Smooth muscle cell (in vitro differentiated cells): ENCODE results near the gene CACYBP. TPM values are rescaled to one million over a fixed set of nuclear protein-coding genes. Genes with fewer than 3 reads are reported as not detected.
A peak's percentile ranks its signal among the peaks of the same experiment; 100 is the strongest.

Experiments
- DNase-seq: peaks from one replicate; lab custom pipeline; 2025; ENCODE audit not compliant: unreplicated experiment; lab: John Stamatoyannopoulos, UW
- H2AFZ ChIP-seq: fragments of 200-600 bp; sonication (generic); 2 replicates; pipeline ENCODE4 v1.6.0; 2016; ENCODE audit warnings: antibody characterized with exemption, low read depth, mild to moderate bottlenecking
- H3F3A ChIP-seq: fragments of 200-600 bp; sonication (generic); 2 replicates; pipeline ENCODE4 v1.6.0; 2017; ENCODE audit warnings: antibody characterized with exemption, low read depth
- H3K27ac ChIP-seq: fragments of 200-600 bp; sonication (generic); 2 replicates; pipeline ENCODE4 v1.5.1; 2016; ENCODE audit warnings: low read depth, mild to moderate bottlenecking
- H3K27me3 ChIP-seq: fragments of 200-600 bp; sonication (generic); 2 replicates; pipeline ENCODE4 v1.6.1; 2016; ENCODE audit warnings: low read depth, mild to moderate bottlenecking
- H3K36me3 ChIP-seq: fragments of 200-600 bp; sonication (generic); 2 replicates; pipeline ENCODE4 v1.5.1; 2016; ENCODE audit warnings: low read depth
- H3K4me1 ChIP-seq: fragments of 200-600 bp; sonication (generic); 2 replicates; pipeline ENCODE4 v1.5.1; 2016; ENCODE audit warnings: low read depth
- H3K4me2 ChIP-seq: fragments of 200-600 bp; sonication (generic); 2 replicates; pipeline ENCODE4 v1.6.0; 2016; ENCODE audit warnings: mild to moderate bottlenecking
- H3K4me3 ChIP-seq: fragments of 200-600 bp; sonication (generic); 2 replicates; pipeline ENCODE4 v1.5.1; 2016; ENCODE audit warnings: mild to moderate bottlenecking
- H3K79me2 ChIP-seq: fragments of 200-600 bp; sonication (generic); 2 replicates; pipeline ENCODE4 v1.6.0; 2016; ENCODE audit warnings: low read depth, mild to moderate bottlenecking
- H3K9ac ChIP-seq: fragments of 200-600 bp; sonication (generic); 2 replicates; pipeline ENCODE4 v1.6.0; 2016; ENCODE audit warnings: low read depth
- H3K9me3 ChIP-seq: fragments of 200-600 bp; sonication (generic); replicated peaks from 2 replicates; pipeline ENCODE4 v1.5.1; 2016; ENCODE audit warnings: low read depth
- H4K20me1 ChIP-seq: fragments of 200-600 bp; sonication (generic); 2 replicates; pipeline ENCODE4 v1.6.0; 2016; ENCODE audit warnings: low read depth
- CTCF ChIP-seq: fragments of 200-600 bp; sonication (generic); IDR thresholded peaks from 2 replicates; pipeline ENCODE4 v1.5.1; 2017; ENCODE audit warnings: borderline replicate concordance, mild to moderate bottlenecking, antibody characterized with exemption; ENCODE audit not compliant: insufficient read depth, poor library complexity, severe bottlenecking
- WGBS: methylation state at CpG from one replicate; pipeline ENCODE4 v1.1.7; 2016; ENCODE audit warnings: low lambda C conversion rate; 5-methylcytosine and 5-hydroxymethylcytosine counted together
- polyA plus RNA-seq: library from polyadenylated mRNA; unstranded; fragments of >200 nt; fragmentation: Nextera tagmentation; extraction: Ambion mirVana; gene quantifications from 2 replicates; pipeline ENCODE4 v1.2.1, GENCODE V29; 2016
- total RNA-seq: library from RNA; depleted of rRNA; stranded (reverse); fragments of >200 nt; gene quantifications from 2 replicates; pipeline ENCODE4 v1.2.3, GENCODE V29; 2014

The CACYBP gene
- total and polyA plus RNA-seq, 2 experiments from 2014 or later = 46.8 to 54.6 TPM

DNA sequence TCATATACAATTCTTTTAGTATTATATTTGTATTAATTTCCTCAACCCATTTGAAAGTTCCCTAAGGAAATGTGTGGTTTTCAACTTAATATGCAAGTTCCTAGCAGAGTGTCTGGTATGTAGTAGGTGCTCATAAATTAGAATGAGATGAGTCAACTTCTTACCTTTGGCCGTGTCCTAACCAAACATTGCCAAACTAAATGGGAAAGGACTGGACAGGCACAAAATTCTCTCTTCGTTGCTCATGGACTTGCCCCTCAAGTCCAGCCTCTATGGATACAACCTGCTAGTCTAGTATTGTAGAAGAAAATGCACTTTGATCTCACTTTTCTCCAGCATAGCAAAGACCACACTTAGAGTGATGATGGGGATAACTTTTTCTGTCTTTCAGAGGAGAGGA lies 35.0 kb downstream of the CACYBP start:
- no peaks in the 10 kb centered on the region for H3K79me2 ChIP-seq
- no peaks in the 10 kb centered on the region for H3K27me3 ChIP-seq
- DNase-seq = no peak
- H2AFZ ChIP-seq = no peak overlapping the region
- H3K9ac ChIP-seq = no peak overlapping the region
- H3K9me3 ChIP-seq = no peaks in the 10 kb centered on the region
- H3F3A ChIP-seq = no peaks in the 10 kb centered on the region
- WGBS = 76% methylated on average over 2 of the region's 2 CpGs
- TF ChIP-seq CTCF = no peak
- no peak overlapping the region for H3K27ac ChIP-seq
- no peak overlapping the region for H3K4me2 ChIP-seq
- H3K36me3 ChIP-seq = no peaks in the 10 kb centered on the region
- no peaks in the 10 kb centered on the region for H4K20me1 ChIP-seq
- no peak overlapping the region for H3K4me3 ChIP-seq
- H3K4me1 ChIP-seq = no peaks in the 10 kb centered on the region

GRCh38 chr1:175035865-175036264 lies 36.1 kb downstream of the CACYBP start:
- no peaks in the 10 kb centered on the region for H4K20me1 ChIP-seq
- no peak overlapping the region for H3K9ac ChIP-seq
- H3K9me3 ChIP-seq = no peaks in the 10 kb centered on the region
- H3F3A ChIP-seq = no peaks in the 10 kb centered on the region
- TF ChIP-seq CTCF = no peak
- no peak overlapping the region for H3K4me2 ChIP-seq
- no peaks in the 10 kb centered on the region for H3K27me3 ChIP-seq
- H3K4me3 ChIP-seq = no peak overlapping the region
- no peaks in the 10 kb centered on the region for H3K36me3 ChIP-seq
- H2AFZ ChIP-seq = no peak overlapping the region
- H3K27ac ChIP-seq = peak overlapping the region; percentile 37
- H3K4me1 ChIP-seq = no peaks in the 10 kb centered on the region
- DNase-seq = no peak
- WGBS = 67% methylated on average over 6 of the region's 6 CpGs
- H3K79me2 ChIP-seq = no peaks in the 10 kb centered on the region

- no peak overlapping the region for H3K4me3 ChIP-seq
- H2AFZ ChIP-seq = no peak overlapping the region
- peak overlapping the region; percentile 4 for H3K9ac ChIP-seq
- no peaks in the 10 kb centered on the region for H3F3A ChIP-seq
- H3K4me2 ChIP-seq = no peak overlapping the region
- H3K27me3 ChIP-seq = no peaks in the 10 kb centered on the region
- H3K79me2 ChIP-seq = no peaks in the 10 kb centered on the region
- 62% methylated on average over 3 of the region's 3 CpGs for WGBS
- TF ChIP-seq CTCF = no peak
- peak overlapping the region; percentile 37 for H3K27ac ChIP-seq
- no peaks in the 10 kb centered on the region for H4K20me1 ChIP-seq
- no peaks in the 10 kb centered on the region for H3K4me1 ChIP-seq
- no peaks in the 10 kb centered on the region for H3K36me3 ChIP-seq
- no peaks in the 10 kb centered on the region for H3K9me3 ChIP-seq
- DNase-seq = no peak
Measured at GRCh38 chr1:175036476-175036875, 36.7 kb downstream of the CACYBP start.

DNA sequence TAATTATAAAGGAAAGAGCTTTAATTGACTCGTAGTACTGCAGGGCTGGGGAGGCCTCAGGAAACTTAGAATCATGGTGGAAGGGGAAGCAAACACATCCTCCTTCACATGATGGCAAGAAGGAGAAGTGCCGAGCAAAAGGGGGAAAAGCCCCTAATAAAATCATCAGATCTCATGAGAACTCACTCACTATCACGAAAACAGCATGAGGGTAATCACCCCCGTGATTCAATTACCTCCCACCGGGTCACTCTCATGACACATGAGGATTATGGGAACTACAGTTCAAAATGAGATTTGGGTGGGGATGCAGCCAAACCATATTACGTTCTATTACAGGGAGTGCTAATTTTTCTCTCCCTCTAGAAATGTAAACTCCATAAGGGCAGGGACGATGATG lies 37.7 kb downstream of the CACYBP start:
- Histone ChIP-seq H3K4me1 (no peaks in the 10 kb centered on the region), H3K9ac (no peak overlapping the region), H3K79me2 (no peaks in the 10 kb centered on the region), H3K27me3 (no peaks in the 10 kb centered on the region), H3K4me3 (no peak overlapping the region), H3F3A (no peaks in the 10 kb centered on the region), H4K20me1 (no peaks in the 10 kb centered on the region), H2AFZ (no peak overlapping the region), H3K4me2 (no peak overlapping the region), H3K36me3 (no peaks in the 10 kb centered on the region), H3K9me3 (no peaks in the 10 kb centered on the region), H3K27ac (peak overlapping the region; percentile 40)
- WGBS = 59% methylated on average over 7 of the region's 7 CpGs
- TF ChIP-seq CTCF = no peak
- no peak for DNase-seq
